Prostate gland (tissue), 2 donors: ENCODE data around the gene NANP. TPM values are rescaled to one million over a fixed set of nuclear protein-coding genes. Genes with fewer than 3 reads are reported as not detected.

Source experiments
- DNase-seq: peaks from one replicate; pipeline ENCODE4 v3.0.0-alpha.2; 2019; ENCODE audit warnings: low spot score
- H3K27ac ChIP-seq, 2 donors: fragments of 200-600 bp; sonication (generic); 2 replicates each; pipeline ENCODE4 v1.5.1; 2017 to 2019
- H3K27me3 ChIP-seq: fragments of 200-600 bp; sonication (generic); replicated peaks from 2 replicates; pipeline ENCODE4 v1.5.1; 2019; ENCODE audit not compliant: insufficient read depth
- H3K36me3 ChIP-seq, 2 donors: fragments of 200-600 bp; sonication (generic); 1 replicate in 1 of 2; 2 replicates in 1 of 2; pipeline versions ENCODE4 v1.5.1 to v1.8.1; 2017 to 2019
- H3K4me1 ChIP-seq: fragments of 200-600 bp; sonication (generic); replicated peaks from 2 replicates; pipeline ENCODE4 v1.5.1; 2019
- H3K4me3 ChIP-seq, 2 donors: fragments of 200-600 bp; sonication (generic); 2 replicates each; pipeline ENCODE4 v1.5.1; 2017 to 2019
- H3K9me3 ChIP-seq: fragments of 200-600 bp; sonication (generic); 2 replicates; pipeline ENCODE4 v1.5.1; 2017
- POLR2A ChIP-seq: fragments of 450-650 bp; IDR thresholded peaks from one replicate; pipeline ENCODE4 v1.6.1; 2016; ENCODE audit warnings: antibody characterized with exemption, mild to moderate bottlenecking
- POLR2AphosphoS5 ChIP-seq: sonication (generic); formaldehyde crosslinking; IDR thresholded peaks from one replicate; pipeline ENCODE4 v1.6.1; 2017; ENCODE audit warnings: antibody characterized with exemption
- WGBS: methylation state at CpG from one replicate; pipeline ENCODE4 v1.1.5; 2018; 5-methylcytosine and 5-hydroxymethylcytosine counted together
- intact Hi-C: fragments of 100-400 bp; cut with DNase I; formaldehyde crosslinking; loops from one replicate; pipeline ENCODE4 v1.14.2; 2022
- small RNA-seq, 2 donors: library from RNA; depleted of rRNA; stranded (forward); fragments of <200 nt; gene quantifications; one replicate each; pipeline ENCODE3, GENCODE V24; 2016
- total RNA-seq, 2 donors: library from RNA; depleted of rRNA; stranded (reverse); fragments of >200 nt; gene quantifications; one replicate each; pipeline ENCODE4 v1.1.0, GENCODE V29; 2016
- TF ChIP-seq, protein P1 (sequence below), 4 experiments: fragments of 200-600 bp in 2 of 4; fragments of 450-650 bp in 2 of 4; sonication (generic) in 2 of 4; IDR thresholded peaks; 1 replicate in 3 of 4; 2 replicates in 1 of 4; pipeline ENCODE4 v1.5.1; 2016 to 2019; ENCODE audit warnings: antibody characterized with exemption in 4 of 4, mild to moderate bottlenecking in 2 of 4, moderate library complexity in 2 of 4

Gene NANP
- total RNA-seq, 2 donors from 2014 or later = 4.0 to 5.3 TPM

DNA sequence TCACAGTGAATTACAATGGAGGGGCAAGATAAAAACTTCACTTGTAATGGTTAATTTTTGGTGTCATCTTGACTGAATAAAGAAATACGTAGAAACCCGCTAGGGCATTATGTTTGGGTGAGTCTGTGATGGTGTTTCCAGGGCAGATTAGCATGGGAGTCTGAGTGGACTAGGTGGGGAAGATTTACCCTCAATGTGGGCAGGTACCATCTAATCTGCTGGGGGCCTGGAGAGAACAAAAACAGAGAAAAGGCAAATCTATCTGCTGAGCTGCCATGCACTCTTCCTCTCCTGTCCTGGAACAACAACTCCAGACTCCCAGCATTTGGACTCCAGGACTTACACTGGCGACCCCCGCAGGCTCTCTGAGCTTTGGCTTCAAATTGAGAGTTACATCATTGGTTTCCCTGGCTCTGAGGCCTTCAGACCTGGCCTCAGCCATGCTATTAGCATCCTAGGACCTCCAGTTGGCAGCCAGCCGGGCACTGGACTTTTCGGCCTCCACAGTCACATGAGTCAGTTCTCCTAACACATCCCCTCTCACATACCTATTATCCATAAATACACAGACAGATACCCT, 58.1 kb downstream of the NANP start:
- DNase-seq = no peak

DNA sequence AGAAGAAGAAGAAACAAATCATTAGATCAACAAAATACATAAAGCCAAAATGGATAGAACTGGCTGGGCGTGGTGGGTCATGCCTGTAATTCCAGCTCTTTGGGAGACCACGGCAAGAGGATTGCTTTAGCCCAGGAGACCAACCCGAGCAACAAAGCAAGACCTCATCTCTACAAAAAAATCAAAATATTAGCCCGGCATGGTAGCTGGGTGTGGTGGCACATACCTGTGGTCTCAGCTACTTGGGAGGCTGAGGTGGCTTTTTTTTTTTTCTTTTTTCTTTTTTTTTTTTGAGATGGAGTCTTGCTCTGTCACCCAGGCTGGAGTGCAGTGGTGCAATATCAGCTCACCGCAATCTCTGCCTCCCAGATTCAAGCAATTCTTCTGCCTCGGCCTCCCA, 59.9 kb downstream of the NANP start:
- H3K27me3 ChIP-seq = no peaks in the 10 kb centered on the region
- intact Hi-C loops = no loop called here
- TF ChIP-seq POLR2AphosphoS5 = no peak
- TF ChIP-seq POLR2A = no peak
- TF ChIP-seq, protein P1, sequence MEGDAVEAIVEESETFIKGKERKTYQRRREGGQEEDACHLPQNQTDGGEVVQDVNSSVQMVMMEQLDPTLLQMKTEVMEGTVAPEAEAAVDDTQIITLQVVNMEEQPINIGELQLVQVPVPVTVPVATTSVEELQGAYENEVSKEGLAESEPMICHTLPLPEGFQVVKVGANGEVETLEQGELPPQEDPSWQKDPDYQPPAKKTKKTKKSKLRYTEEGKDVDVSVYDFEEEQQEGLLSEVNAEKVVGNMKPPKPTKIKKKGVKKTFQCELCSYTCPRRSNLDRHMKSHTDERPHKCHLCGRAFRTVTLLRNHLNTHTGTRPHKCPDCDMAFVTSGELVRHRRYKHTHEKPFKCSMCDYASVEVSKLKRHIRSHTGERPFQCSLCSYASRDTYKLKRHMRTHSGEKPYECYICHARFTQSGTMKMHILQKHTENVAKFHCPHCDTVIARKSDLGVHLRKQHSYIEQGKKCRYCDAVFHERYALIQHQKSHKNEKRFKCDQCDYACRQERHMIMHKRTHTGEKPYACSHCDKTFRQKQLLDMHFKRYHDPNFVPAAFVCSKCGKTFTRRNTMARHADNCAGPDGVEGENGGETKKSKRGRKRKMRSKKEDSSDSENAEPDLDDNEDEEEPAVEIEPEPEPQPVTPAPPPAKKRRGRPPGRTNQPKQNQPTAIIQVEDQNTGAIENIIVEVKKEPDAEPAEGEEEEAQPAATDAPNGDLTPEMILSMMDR (IDR thresholded peaks at IDR 0.05) = no peak
- no peak overlapping the region for H3K27ac ChIP-seq
- DNase-seq = no peak
- 98% methylated on average over 6 of the region's 6 CpGs for WGBS
- no peaks in the 10 kb centered on the region for H3K4me1 ChIP-seq
- H3K36me3 ChIP-seq = no peaks in the 10 kb centered on the region
- H3K4me3 ChIP-seq = no peak overlapping the region
- H3K9me3 ChIP-seq = no peaks in the 10 kb centered on the region

More for the DNA sequence above, 58.1 kb downstream of the NANP start:
- no peaks in the 10 kb centered on the region for H3K36me3 ChIP-seq
- no peaks in the 10 kb centered on the region for H3K27me3 ChIP-seq
- no peak overlapping the region for H3K27ac ChIP-seq
- TF ChIP-seq POLR2AphosphoS5 = no peak
- no peak for TF ChIP-seq POLR2A
- TF ChIP-seq, protein P1 (IDR thresholded peaks at IDR 0.05) = no peak
- intact Hi-C loops = no loop called here
- no peaks in the 10 kb centered on the region for H3K9me3 ChIP-seq
- H3K4me1 ChIP-seq = no peaks in the 10 kb centered on the region
- WGBS = 87% methylated on average over 6 of the region's 6 CpGs
- H3K4me3 ChIP-seq = no peak overlapping the region

DNA sequence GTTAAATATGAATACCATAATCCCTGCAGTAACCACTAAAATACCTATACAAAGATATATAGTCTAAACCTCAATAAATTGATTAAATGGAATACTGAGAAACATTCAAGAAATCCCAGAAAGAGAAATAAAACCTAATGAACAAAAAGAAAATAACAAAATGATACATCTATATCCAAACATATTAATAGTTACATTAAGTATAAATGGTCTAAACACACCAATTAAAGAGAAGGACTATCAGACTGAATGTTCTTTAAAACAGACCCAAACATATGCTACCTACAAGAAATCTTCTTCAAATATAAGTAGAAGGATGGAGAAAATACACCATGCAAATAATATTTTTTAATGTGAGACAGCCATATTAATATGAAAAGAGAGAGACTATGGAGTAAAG, 60.5 kb downstream of the NANP start:
- no peak overlapping the region for H3K4me3 ChIP-seq
- H3K27me3 ChIP-seq = no peaks in the 10 kb centered on the region
- no peaks in the 10 kb centered on the region for H3K36me3 ChIP-seq
- TF ChIP-seq, protein P1 (IDR thresholded peaks at IDR 0.05) = no peak
- TF ChIP-seq POLR2AphosphoS5 (no peak), POLR2A (no peak)
- no peak for DNase-seq
- H3K4me1 ChIP-seq = no peaks in the 10 kb centered on the region
- no peak overlapping the region for H3K27ac ChIP-seq
- no peaks in the 10 kb centered on the region for H3K9me3 ChIP-seq
- intact Hi-C loops = no loop called here

Small RNA genes lying within 50 kb of the gene (small RNA-seq; reads per million reads assigned to genes)
- 0 reads per million in 2 donors for gene RN7SL594P
- gene RNU6ATAC17P = 0 reads per million in 2 donors

Other genes with a start within 250 kb of the NANP start
- gene ABHD12, start 233.2 kb downstream of the NANP start, total RNA-seq = 10 to 100 TPM; 70.1 to 84.7 TPM
- gene GINS1, start 216.3 kb downstream of the NANP start, total RNA-seq = 1 to 10 TPM; 2.2 to 6.0 TPM
- gene NINL, start 38.5 kb downstream of the NANP start, total RNA-seq = 10 to 100 TPM; 16.3 to 31.1 TPM
- 10 to 100 TPM; 16.0 to 20.3 TPM for gene ZNF337, start 72.8 kb upstream of the NANP start, total RNA-seq